Measurements from ENCODE around the gene MICU2. TPM values are rescaled to one million over a fixed set of nuclear protein-coding genes. Genes with fewer than 3 reads are reported as not detected.

Gene MICU2
- total and polyA plus RNA-seq, 2 of the 4 experiments (the other 2 are of a cell fraction): 14.9 to 25.0 TPM

DNA sequence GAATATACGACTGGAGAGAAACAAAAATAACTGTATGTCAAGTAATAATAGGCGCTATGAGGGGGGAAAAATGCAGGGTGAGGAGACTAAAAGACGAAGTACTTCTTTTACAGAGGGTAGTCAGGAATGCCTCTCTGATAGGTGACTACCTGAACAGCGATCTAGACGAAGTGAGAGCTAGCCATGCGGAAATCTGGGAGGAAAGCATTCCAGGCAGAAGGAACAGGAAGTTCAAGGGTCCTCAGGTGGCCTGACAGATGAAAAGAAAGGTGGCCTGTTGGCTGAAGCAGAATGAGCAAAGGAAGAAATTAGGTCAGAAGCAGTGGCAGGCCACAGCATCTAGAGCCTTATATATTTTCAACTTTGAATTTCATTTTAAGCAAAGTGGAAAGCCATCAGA, 158.2 kb downstream of the MICU2 start:
- POLR2A ChIA-PET (ENCODE audit: unreplicated experiment): no interaction called here
- Histone ChIP-seq H2BK20ac (ENCODE audit: low read depth, low read length) (no peak overlapping the region), H4K5ac (ENCODE audit: low read depth, low read length) (no peak overlapping the region), H3K9ac (ENCODE audit: low read depth, low read length) (no peak overlapping the region), H3K14ac (replicated peaks; ENCODE audit: low read depth, low read length) (no peak overlapping the region), H3K56ac (ENCODE audit: extremely low read depth, insufficient read depth, low read length) (no peak overlapping the region), H3K18ac (ENCODE audit: low read depth, low read length) (no peak overlapping the region), H4K20me1 (ENCODE audit: insufficient read depth, low read length) (0 out of 2 replicates have a peak, but pooled peaks cover 3% of the 10 kb centered on the region), H3K23ac (ENCODE audit: low read depth, low read length) (no peak overlapping the region), H3K9me1 (ENCODE audit: insufficient read depth, low read length) (peaks cover 3% of the 10 kb centered on the region; the same call in 1 of the 2 replicates), H3K27ac (ENCODE audit: insufficient read depth, low read length) (no peak overlapping the region), H3K36me3 (ENCODE audit: control insufficient read depth, insufficient read depth, low read length) (no peaks in the 10 kb centered on the region), H2BK15ac (ENCODE audit: low read depth, low read length) (no peak overlapping the region), H3K27me3 (ENCODE audit: control insufficient read depth, insufficient read depth, low read length) (no peaks in the 10 kb centered on the region), H3K4ac (ENCODE audit: low read depth, low read length) (no peak overlapping the region), H4K91ac (ENCODE audit: insufficient read depth, low read depth, low read length) (no peak overlapping the region), H2AK9ac (replicated peaks; ENCODE audit: low read depth, low read length, poor library complexity) (no peak overlapping the region), H4K8ac (ENCODE audit: low read depth in 2 of 2, low read length in 2 of 2) (no peak overlapping the region), H3K79me1 (ENCODE audit: low read depth in 1 of 2, low read length in 2 of 2) (peaks cover 12 to 28% of the 10 kb centered on the region in 2 experiments; a peak in 3 of 4 replicates), H3K4me2 (ENCODE audit: low read depth, low read length) (no peak overlapping the region), H2AK5ac (ENCODE audit: low read depth, low read length) (no peak overlapping the region), H3K4me3 (ENCODE audit: insufficient read depth, low read depth, low read length) (no peak overlapping the region), H2BK5ac (ENCODE audit: low read depth, low read length, poor library complexity, severe bottlenecking) (no peak overlapping the region), H3K9me3 (ENCODE audit: control insufficient read depth, insufficient read depth, low read length) (no peaks in the 10 kb centered on the region), H3K4me1 (ENCODE audit: control insufficient read depth, insufficient read depth, low read length) (peaks cover 2% of the 10 kb centered on the region; the same call in 1 of the 2 replicates), H2BK120ac (ENCODE audit: low read depth, low read length) (no peak overlapping the region), H2AFZ (replicated peaks; ENCODE audit: low read length, poor library complexity) (no peak overlapping the region)
- WGBS, 2 experiments (ENCODE audit: extremely low coverage in 2 of 2, insufficient read length in 1 of 2): no CpG with 5 or more reads among the region's 6 CpGs
- dilution Hi-C loops (cut with HindIII; ENCODE audit: low sequenced_read_pairs, unreplicated experiment): no loop called here
- TF ChIP-seq, protein P1, sequence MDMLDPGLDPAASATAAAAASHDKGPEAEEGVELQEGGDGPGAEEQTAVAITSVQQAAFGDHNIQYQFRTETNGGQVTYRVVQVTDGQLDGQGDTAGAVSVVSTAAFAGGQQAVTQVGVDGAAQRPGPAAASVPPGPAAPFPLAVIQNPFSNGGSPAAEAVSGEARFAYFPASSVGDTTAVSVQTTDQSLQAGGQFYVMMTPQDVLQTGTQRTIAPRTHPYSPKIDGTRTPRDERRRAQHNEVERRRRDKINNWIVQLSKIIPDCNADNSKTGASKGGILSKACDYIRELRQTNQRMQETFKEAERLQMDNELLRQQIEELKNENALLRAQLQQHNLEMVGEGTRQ (IDR thresholded peaks at IDR 0.05; ENCODE audit: low read depth, low read length): no peak
- TF ChIP-seq, protein P2, sequence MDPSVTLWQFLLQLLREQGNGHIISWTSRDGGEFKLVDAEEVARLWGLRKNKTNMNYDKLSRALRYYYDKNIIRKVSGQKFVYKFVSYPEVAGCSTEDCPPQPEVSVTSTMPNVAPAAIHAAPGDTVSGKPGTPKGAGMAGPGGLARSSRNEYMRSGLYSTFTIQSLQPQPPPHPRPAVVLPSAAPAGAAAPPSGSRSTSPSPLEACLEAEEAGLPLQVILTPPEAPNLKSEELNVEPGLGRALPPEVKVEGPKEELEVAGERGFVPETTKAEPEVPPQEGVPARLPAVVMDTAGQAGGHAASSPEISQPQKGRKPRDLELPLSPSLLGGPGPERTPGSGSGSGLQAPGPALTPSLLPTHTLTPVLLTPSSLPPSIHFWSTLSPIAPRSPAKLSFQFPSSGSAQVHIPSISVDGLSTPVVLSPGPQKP (IDR thresholded peaks at IDR 0.05; ENCODE audit: borderline replicate concordance, low read depth, low read length): no peak
- TF ChIP-seq SMC3 (IDR thresholded peaks at IDR 0.05; ENCODE audit: low read depth, low read length) (no peak), NFE2L2 (IDR thresholded peaks at IDR 0.05; ENCODE audit: low read depth, low read length) (no peak), CEBPB (IDR thresholded peaks at IDR 0.05; ENCODE audit: low read depth, low read length) (no peak), POLR2A (IDR thresholded peaks at IDR 0.05; ENCODE audit: low read depth, low read length) (no peak), RFX5 (IDR thresholded peaks at IDR 0.05; ENCODE audit: low read depth, low read length) (no peak), BHLHE40 (IDR thresholded peaks at IDR 0.05; ENCODE audit: low read depth, low read length) (no peak), RAD21 (IDR thresholded peaks at IDR 0.05; ENCODE audit: low read length) (no peak), MAFK (IDR thresholded peaks at IDR 0.05; ENCODE audit: low read depth, low read length) (no peak)
- TF ChIP-seq, protein P3, sequence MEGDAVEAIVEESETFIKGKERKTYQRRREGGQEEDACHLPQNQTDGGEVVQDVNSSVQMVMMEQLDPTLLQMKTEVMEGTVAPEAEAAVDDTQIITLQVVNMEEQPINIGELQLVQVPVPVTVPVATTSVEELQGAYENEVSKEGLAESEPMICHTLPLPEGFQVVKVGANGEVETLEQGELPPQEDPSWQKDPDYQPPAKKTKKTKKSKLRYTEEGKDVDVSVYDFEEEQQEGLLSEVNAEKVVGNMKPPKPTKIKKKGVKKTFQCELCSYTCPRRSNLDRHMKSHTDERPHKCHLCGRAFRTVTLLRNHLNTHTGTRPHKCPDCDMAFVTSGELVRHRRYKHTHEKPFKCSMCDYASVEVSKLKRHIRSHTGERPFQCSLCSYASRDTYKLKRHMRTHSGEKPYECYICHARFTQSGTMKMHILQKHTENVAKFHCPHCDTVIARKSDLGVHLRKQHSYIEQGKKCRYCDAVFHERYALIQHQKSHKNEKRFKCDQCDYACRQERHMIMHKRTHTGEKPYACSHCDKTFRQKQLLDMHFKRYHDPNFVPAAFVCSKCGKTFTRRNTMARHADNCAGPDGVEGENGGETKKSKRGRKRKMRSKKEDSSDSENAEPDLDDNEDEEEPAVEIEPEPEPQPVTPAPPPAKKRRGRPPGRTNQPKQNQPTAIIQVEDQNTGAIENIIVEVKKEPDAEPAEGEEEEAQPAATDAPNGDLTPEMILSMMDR (conservative IDR thresholded peaks at IDR 0.05; ENCODE audit: low read depth, low read length): no peak
- in situ Hi-C loops (cut with MboI; ENCODE audit: low sequenced_read_pairs): no loop called here
- no TSS peak for BruUV-seq (replicated peaks)
- intact Hi-C loops (cut with micrococcal nuclease): no loop called here
- CTCF ChIA-PET: no interaction called here
- no peak for ATAC-seq (ENCODE audit: low read depth)
- no peak for DNase-seq

All from IMR-90 (cell line).